GM12878 (cell line): ENCODE measurements around the gene USP34. TPM values are rescaled to one million over a fixed set of nuclear protein-coding genes. Genes with fewer than 3 reads are reported as not detected.

Source experiments
- MEF2A ChIP-seq: IDR thresholded peaks from 2 replicates; pipeline ENCODE4 v1.6.1; 2011; ENCODE audit warnings: low read depth, mild to moderate bottlenecking, low read length, moderate library complexity; ENCODE audit not compliant: insufficient read depth
- NR2F1 ChIP-seq: fragments of 450-650 bp; conservative IDR thresholded peaks from 2 replicates; pipeline ENCODE4 v1.6.1; 2017; ENCODE audit warnings: mild to moderate bottlenecking
- PAX5 ChIP-seq: IDR thresholded peaks from 2 replicates; pipeline ENCODE4 v1.6.1; 2011; ENCODE audit warnings: low read depth, low read length, borderline replicate concordance
- STAT3 ChIP-seq: IDR thresholded peaks from 2 replicates; pipeline ENCODE4 v1.6.1; 2011; ENCODE audit warnings: low read depth, low read length, improper control_type of control experiment
- ZBED1 ChIP-seq: IDR thresholded peaks from 2 replicates; pipeline ENCODE4 v1.6.1; 2016; ENCODE audit warnings: borderline replicate concordance
- polyA plus RNA-seq, 11 experiments: library from polyadenylated mRNA; depleted of rRNA in 4 of 11; unstranded in 6 of 11; stranded (reverse) in 5 of 11; fragments of >200 nt; fragmentation: Nextera tagmentation in 4 of 11; fragmentation: Illumina TruSeq in 1 of 11; extraction: Ambion mirVana in 4 of 11; extraction: Trizol in 1 of 11; gene quantifications; 1 replicate in 1 of 11; 2 replicates in 10 of 11; pipeline versions ENCODE4 v1.2.1 to v1.2.3, GENCODE V29; 2011 to 2016; ENCODE audit warnings: inconsistent platforms in 2 of 11, missing spikeins in 2 of 11, low read depth in 1 of 11
- total RNA-seq, 4 experiments: library from RNA; depleted of rRNA in 3 of 4; stranded (reverse); fragments of >200 nt in 3 of 4; fragmentation: Illumina TruSeq in 1 of 4; extraction: Trizol in 1 of 4; gene quantifications; 2 replicates each; pipeline versions ENCODE4 v1.2.1 to v1.2.3, GENCODE V29; 2013 to 2021
- TF ChIP-seq, protein P1 (sequence below): fragments of 450-650 bp; IDR thresholded peaks from 2 replicates; pipeline ENCODE4 v1.6.1; 2016; ENCODE audit warnings: mild to moderate bottlenecking, moderate library complexity, borderline replicate concordance
- TF ChIP-seq, protein P2 (sequence below): IDR thresholded peaks from 2 replicates; pipeline ENCODE4 v1.6.1; 2012; ENCODE audit warnings: mild to moderate bottlenecking, low read depth, low read length
- TF ChIP-seq, protein P3 (sequence below): fragments of 450-650 bp; IDR thresholded peaks from 2 replicates; pipeline ENCODE4 v1.6.1; 2017; ENCODE audit warnings: mild to moderate bottlenecking, moderate library complexity
- TF ChIP-seq, protein P4 (sequence below): IDR thresholded peaks from 2 replicates; pipeline ENCODE4 v1.6.1; 2012; ENCODE audit warnings: low read depth, low read length, improper control_type of control experiment
- TF ChIP-seq, protein P5 (sequence below): fragments of 450-650 bp; formaldehyde crosslinking; IDR thresholded peaks from 2 replicates; pipeline ENCODE4 v1.4.0; 2022; ENCODE audit warnings: mild to moderate bottlenecking, moderate library complexity
- TF ChIP-seq, protein P6 (sequence below): IDR thresholded peaks from 2 replicates; pipeline ENCODE4 v1.6.1; 2011; ENCODE audit warnings: low read depth, mild to moderate bottlenecking, low read length, moderate library complexity, borderline replicate concordance; ENCODE audit errors: extremely low read depth

USP34 gene
- total and polyA plus RNA-seq, 10 of the 15 experiments (the other 5 are each of a cell fraction or from before 2014, with no cell fraction given), result 26.2 to 106 (median 62.1) TPM

DNA sequence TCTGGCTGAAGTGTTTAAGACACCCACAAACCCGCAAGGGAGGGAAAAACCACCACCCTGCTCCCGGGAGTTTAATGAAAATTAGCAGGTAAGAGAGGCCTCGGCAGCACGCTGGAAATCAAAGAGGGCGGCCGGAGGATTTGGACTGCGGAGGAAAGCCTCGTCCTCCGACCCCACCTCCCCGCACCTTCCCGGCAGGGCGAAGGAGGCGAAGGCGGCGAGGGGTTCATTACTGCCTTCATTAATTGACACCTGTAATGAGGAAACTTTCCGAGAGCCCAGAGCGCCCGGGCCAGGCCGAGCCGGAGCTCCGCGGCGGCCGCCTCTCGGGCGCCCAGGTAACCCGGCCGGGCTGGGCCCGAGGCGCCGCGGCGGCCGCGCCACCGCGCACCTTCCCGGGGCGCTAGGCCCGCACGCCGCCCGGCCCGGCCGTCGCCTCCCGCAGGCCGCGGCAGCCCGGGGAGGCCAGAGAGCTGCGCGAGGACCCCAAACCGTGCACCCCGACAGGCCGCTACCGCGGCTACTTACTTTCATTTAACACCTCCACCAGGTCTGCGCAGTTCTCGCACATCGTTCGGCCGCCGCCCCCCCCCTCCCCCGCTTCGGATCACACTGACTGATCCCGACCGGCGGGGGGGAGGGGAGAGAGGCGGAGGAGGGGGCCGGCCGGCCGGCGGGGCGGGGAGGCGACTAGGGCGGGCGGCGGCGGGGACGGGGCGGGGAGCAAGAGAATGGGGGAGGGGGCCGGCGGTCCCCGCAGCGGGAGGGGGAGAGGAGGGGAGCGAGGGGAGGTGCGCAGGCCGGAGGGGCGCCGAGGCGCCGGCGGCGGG, 550 bp downstream of the USP34 start (continued):
- TF ChIP-seq MEF2A (no peak), STAT3 (no peak), ZBED1 (no peak), PAX5 (no peak), NR2F1 (no peak; the same call in 1 of the 2 replicates)
- TF ChIP-seq, protein P1, sequence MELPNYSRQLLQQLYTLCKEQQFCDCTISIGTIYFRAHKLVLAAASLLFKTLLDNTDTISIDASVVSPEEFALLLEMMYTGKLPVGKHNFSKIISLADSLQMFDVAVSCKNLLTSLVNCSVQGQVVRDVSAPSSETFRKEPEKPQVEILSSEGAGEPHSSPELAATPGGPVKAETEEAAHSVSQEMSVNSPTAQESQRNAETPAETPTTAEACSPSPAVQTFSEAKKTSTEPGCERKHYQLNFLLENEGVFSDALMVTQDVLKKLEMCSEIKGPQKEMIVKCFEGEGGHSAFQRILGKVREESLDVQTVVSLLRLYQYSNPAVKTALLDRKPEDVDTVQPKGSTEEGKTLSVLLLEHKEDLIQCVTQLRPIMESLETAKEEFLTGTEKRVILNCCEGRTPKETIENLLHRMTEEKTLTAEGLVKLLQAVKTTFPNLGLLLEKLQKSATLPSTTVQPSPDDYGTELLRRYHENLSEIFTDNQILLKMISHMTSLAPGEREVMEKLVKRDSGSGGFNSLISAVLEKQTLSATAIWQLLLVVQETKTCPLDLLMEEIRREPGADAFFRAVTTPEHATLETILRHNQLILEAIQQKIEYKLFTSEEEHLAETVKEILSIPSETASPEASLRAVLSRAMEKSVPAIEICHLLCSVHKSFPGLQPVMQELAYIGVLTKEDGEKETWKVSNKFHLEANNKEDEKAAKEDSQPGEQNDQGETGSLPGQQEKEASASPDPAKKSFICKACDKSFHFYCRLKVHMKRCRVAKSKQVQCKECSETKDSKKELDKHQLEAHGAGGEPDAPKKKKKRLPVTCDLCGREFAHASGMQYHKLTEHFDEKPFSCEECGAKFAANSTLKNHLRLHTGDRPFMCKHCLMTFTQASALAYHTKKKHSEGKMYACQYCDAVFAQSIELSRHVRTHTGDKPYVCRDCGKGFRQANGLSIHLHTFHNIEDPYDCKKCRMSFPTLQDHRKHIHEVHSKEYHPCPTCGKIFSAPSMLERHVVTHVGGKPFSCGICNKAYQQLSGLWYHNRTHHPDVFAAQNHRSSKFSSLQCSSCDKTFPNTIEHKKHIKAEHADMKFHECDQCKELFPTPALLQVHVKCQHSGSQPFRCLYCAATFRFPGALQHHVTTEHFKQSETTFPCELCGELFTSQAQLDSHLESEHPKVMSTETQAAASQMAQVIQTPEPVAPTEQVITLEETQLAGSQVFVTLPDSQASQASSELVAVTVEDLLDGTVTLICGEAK, result no peak
- TF ChIP-seq, protein P2, sequence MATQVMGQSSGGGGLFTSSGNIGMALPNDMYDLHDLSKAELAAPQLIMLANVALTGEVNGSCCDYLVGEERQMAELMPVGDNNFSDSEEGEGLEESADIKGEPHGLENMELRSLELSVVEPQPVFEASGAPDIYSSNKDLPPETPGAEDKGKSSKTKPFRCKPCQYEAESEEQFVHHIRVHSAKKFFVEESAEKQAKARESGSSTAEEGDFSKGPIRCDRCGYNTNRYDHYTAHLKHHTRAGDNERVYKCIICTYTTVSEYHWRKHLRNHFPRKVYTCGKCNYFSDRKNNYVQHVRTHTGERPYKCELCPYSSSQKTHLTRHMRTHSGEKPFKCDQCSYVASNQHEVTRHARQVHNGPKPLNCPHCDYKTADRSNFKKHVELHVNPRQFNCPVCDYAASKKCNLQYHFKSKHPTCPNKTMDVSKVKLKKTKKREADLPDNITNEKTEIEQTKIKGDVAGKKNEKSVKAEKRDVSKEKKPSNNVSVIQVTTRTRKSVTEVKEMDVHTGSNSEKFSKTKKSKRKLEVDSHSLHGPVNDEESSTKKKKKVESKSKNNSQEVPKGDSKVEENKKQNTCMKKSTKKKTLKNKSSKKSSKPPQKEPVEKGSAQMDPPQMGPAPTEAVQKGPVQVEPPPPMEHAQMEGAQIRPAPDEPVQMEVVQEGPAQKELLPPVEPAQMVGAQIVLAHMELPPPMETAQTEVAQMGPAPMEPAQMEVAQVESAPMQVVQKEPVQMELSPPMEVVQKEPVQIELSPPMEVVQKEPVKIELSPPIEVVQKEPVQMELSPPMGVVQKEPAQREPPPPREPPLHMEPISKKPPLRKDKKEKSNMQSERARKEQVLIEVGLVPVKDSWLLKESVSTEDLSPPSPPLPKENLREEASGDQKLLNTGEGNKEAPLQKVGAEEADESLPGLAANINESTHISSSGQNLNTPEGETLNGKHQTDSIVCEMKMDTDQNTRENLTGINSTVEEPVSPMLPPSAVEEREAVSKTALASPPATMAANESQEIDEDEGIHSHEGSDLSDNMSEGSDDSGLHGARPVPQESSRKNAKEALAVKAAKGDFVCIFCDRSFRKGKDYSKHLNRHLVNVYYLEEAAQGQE, result no peak
- TF ChIP-seq, protein P3, sequence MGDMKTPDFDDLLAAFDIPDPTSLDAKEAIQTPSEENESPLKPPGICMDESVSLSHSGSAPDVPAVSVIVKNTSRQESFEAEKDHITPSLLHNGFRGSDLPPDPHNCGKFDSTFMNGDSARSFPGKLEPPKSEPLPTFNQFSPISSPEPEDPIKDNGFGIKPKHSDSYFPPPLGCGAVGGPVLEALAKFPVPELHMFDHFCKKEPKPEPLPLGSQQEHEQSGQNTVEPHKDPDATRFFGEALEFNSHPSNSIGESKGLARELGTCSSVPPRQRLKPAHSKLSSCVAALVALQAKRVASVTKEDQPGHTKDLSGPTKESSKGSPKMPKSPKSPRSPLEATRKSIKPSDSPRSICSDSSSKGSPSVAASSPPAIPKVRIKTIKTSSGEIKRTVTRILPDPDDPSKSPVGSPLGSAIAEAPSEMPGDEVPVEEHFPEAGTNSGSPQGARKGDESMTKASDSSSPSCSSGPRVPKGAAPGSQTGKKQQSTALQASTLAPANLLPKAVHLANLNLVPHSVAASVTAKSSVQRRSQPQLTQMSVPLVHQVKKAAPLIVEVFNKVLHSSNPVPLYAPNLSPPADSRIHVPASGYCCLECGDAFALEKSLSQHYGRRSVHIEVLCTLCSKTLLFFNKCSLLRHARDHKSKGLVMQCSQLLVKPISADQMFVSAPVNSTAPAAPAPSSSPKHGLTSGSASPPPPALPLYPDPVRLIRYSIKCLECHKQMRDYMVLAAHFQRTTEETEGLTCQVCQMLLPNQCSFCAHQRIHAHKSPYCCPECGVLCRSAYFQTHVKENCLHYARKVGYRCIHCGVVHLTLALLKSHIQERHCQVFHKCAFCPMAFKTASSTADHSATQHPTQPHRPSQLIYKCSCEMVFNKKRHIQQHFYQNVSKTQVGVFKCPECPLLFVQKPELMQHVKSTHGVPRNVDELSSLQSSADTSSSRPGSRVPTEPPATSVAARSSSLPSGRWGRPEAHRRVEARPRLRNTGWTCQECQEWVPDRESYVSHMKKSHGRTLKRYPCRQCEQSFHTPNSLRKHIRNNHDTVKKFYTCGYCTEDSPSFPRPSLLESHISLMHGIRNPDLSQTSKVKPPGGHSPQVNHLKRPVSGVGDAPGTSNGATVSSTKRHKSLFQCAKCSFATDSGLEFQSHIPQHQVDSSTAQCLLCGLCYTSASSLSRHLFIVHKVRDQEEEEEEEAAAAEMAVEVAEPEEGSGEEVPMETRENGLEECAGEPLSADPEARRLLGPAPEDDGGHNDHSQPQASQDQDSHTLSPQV, result no peak
- TF ChIP-seq, protein P4, sequence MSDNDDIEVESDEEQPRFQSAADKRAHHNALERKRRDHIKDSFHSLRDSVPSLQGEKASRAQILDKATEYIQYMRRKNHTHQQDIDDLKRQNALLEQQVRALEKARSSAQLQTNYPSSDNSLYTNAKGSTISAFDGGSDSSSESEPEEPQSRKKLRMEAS, result no peak
- TF ChIP-seq, protein P5, sequence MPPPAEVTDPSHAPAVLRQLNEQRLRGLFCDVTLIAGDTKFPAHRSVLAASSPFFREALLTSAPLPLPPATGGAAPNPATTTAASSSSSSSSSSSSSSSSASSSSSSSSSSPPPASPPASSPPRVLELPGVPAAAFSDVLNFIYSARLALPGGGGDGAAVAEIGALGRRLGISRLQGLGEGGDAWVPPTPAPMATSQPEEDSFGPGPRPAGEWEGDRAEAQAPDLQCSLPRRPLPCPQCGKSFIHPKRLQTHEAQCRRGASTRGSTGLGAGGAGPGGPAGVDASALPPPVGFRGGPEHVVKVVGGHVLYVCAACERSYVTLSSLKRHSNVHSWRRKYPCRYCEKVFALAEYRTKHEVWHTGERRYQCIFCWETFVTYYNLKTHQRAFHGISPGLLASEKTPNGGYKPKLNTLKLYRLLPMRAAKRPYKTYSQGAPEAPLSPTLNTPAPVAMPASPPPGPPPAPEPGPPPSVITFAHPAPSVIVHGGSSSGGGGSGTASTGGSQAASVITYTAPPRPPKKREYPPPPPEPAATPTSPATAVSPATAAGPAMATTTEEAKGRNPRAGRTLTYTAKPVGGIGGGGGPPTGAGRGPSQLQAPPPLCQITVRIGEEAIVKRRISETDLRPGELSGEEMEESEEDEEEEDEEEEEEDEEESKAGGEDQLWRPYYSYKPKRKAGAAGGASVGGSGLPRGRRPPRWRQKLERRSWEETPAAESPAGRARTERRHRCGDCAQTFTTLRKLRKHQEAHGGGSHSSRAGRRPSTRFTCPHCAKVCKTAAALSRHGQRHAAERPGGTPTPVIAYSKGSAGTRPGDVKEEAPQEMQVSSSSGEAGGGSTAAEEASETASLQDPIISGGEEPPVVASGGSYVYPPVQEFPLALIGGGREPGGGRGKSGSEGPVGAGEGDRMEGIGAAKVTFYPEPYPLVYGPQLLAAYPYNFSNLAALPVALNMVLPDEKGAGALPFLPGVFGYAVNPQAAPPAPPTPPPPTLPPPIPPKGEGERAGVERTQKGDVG, result no peak
- TF ChIP-seq, protein P6, sequence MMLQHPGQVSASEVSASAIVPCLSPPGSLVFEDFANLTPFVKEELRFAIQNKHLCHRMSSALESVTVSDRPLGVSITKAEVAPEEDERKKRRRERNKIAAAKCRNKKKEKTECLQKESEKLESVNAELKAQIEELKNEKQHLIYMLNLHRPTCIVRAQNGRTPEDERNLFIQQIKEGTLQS, result no peak
